ENCODE results near the gene DCAF15. TPM values are rescaled to one million over a fixed set of nuclear protein-coding genes. Genes with fewer than 3 reads are reported as not detected.

DCAF15 gene, protein sequence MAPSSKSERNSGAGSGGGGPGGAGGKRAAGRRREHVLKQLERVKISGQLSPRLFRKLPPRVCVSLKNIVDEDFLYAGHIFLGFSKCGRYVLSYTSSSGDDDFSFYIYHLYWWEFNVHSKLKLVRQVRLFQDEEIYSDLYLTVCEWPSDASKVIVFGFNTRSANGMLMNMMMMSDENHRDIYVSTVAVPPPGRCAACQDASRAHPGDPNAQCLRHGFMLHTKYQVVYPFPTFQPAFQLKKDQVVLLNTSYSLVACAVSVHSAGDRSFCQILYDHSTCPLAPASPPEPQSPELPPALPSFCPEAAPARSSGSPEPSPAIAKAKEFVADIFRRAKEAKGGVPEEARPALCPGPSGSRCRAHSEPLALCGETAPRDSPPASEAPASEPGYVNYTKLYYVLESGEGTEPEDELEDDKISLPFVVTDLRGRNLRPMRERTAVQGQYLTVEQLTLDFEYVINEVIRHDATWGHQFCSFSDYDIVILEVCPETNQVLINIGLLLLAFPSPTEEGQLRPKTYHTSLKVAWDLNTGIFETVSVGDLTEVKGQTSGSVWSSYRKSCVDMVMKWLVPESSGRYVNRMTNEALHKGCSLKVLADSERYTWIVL
- 35.5 TPM for total RNA-seq
- 21.9 TPM for polyA plus RNA-seq (ENCODE audit: insufficient read depth, low read depth, low replicate concordance)
- long read RNA-seq, donor 1, transcript DCAF15-201 (13 exons, 2,278 nt), result major isoform, 8 of 14 reads
- long read RNA-seq, donor 1, partial matches to known transcripts, result 6 of 14 reads
- long read RNA-seq, donor 1, other reads (novel, unspliced or antisense), result 0 of 14 reads
- long read RNA-seq, donor 2, partial matches to known transcripts, result 0 of 1 reads
- long read RNA-seq, donor 2, other reads (novel, unspliced or antisense), result 0 of 1 reads
- long read RNA-seq, donor 3, partial matches to known transcripts, result 0 of 1 reads
- long read RNA-seq, donor 3, other reads (novel, unspliced or antisense), result 0 of 1 reads
- long read RNA-seq, donor 4, partial matches to known transcripts, result 0 of 5 reads
- long read RNA-seq, donor 4, other reads (novel, unspliced or antisense), result 0 of 5 reads
- long read RNA-seq, donor 5, result 0 reads
- long read RNA-seq, donor 6, partial matches to known transcripts, result 0 of 2 reads
- long read RNA-seq, donor 6, other reads (novel, unspliced or antisense), result 0 of 2 reads
- long read RNA-seq, donor 7, transcript DCAF15-201 (13 exons, 2,278 nt), result major isoform, 12 of 30 reads
- long read RNA-seq, donor 7, partial matches to known transcripts, result 9 of 30 reads
- long read RNA-seq, donor 7, other reads (novel, unspliced or antisense), result 8 of 30 reads
- long read RNA-seq, donor 8, result 0 reads
- long read RNA-seq, donor 9, result 0 reads
- long read RNA-seq, donor 10, partial matches to known transcripts, result 0 of 1 reads
- long read RNA-seq, donor 10, other reads (novel, unspliced or antisense), result 0 of 1 reads

- peak; percentile 97 for FAIRE-seq
- TF ChIP-seq CTCF (IDR thresholded peaks at IDR 0.05; ENCODE audit: borderline replicate concordance, extremely low read depth, insufficient read depth), result peak; percentile 2
- intact Hi-C loops (cut with DNase I), result no loop called here
- peak within 1 kb of the TSS in 1 of 2 donors; percentile 71 for H3K27ac ChIP-seq (ENCODE audit: low read depth in 2 of 2, low read length in 2 of 2)
- no peaks in the 10 kb centered on the region for H3K27me3 ChIP-seq (ENCODE audit: control insufficient read depth, insufficient read depth, low read length)
- no peaks in the 10 kb centered on the region for H3K9me3 ChIP-seq (ENCODE audit: control insufficient read depth in 2 of 3, insufficient read depth in 1 of 3, low read length in 3 of 3)
- H3K4me3 ChIP-seq (ENCODE audit: low read length in 3 of 3), result peak within 1 kb of the TSS; percentile 70 to 77 (median 75)
- H3K36me3 ChIP-seq (ENCODE audit: control insufficient read depth in 2 of 3, insufficient read depth in 3 of 3, low read length in 3 of 3), result peaks cover 0 to 24% (median 3%) of the 10 kb centered on the region in 3 donors
- H3K4me1 ChIP-seq (ENCODE audit: control insufficient read depth in 2 of 3, insufficient read depth in 2 of 3, low read depth in 1 of 3, low read length in 3 of 3), result peaks cover 0 to 11% (median 10%) of the 10 kb centered on the region in 3 donors
- H3K9ac ChIP-seq (ENCODE audit: low read length in 3 of 3), result peak within 1 kb of the TSS in 2 of 3 donors; percentile 23 to 78
- DNase-seq, result peak; percentile 100
Measured at GRCh38 chr19:13952154-13952930, at the start of gene DCAF15. TSS of gene DCAF15 (plus strand) at chr19:13952509. CDS start at chr19:13952513, 4 bp downstream.

- TF ChIP-seq CTCF (IDR thresholded peaks at IDR 0.05; ENCODE audit: borderline replicate concordance, extremely low read depth, insufficient read depth), result peak; percentile 11
- intact Hi-C loops (cut with DNase I), result no loop called here
- Histone ChIP-seq H3K4me3 (ENCODE audit: low read length in 3 of 3) (no peak overlapping the region), H3K27ac (ENCODE audit: low read depth in 2 of 2, low read length in 2 of 2) (no peak overlapping the region), H3K36me3 (ENCODE audit: control insufficient read depth in 2 of 3, insufficient read depth in 3 of 3, low read length in 3 of 3) (no peaks in the 10 kb centered on the region), H3K9ac (ENCODE audit: low read length in 3 of 3) (no peak overlapping the region), H3K9me3 (ENCODE audit: control insufficient read depth in 2 of 3, insufficient read depth in 1 of 3, low read length in 3 of 3) (no peaks in the 10 kb centered on the region), H3K4me1 (ENCODE audit: control insufficient read depth in 2 of 3, insufficient read depth in 2 of 3, low read depth in 1 of 3, low read length in 3 of 3) (peaks cover 0 to 10% (median 4%) of the 10 kb centered on the region in 3 donors), H3K27me3 (ENCODE audit: control insufficient read depth, insufficient read depth, low read length) (no peaks in the 10 kb centered on the region)
- no peak for FAIRE-seq
- DNase-seq, result no peak
Measured at GRCh38 chr19:13902993-13903555, 49.2 kb upstream of the DCAF15 start.

All from kidney (tissue), 22 donors.